ENCODE results near the gene UBE4B. TPM values are rescaled to one million over a fixed set of nuclear protein-coding genes. Genes with fewer than 3 reads are reported as not detected.
A peak's percentile ranks its signal among the peaks of the same experiment; 100 is the strongest.

UBE4B gene
- total RNA-seq, 1 experiment from 2014 or later, result 31.2 TPM

DNA sequence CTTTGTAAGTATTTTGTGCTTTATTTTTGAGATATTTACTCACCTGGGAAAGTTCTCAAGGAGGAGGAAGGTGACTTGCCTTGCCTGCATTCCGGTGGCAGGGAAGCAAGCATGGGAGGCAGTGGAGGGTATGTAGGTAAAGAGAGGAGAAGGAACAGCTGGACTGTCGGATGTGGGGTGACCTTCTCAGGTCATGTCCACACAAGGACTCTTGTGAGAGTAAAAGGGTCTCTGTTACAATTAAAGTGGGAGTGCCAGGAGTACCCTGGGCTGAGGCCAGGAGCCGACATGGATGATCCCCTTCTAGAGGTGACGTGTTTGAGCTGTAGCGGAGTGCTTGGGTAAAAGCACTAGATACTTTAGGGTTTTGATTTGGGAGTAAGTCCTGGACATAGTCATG is 25.0 kb downstream of the UBE4B start:
- BruUV-seq (replicated peaks), result no TSS peak
- Mint-ChIP-seq H3K9me3 (ENCODE audit: unreplicated experiment) (no peaks in the 10 kb centered on the region), H3K27ac (ENCODE audit: low read depth, unreplicated experiment) (peak overlapping the region; percentile 87), H3K4me3 (ENCODE audit: unreplicated experiment) (no peak overlapping the region), H3K27me3 (ENCODE audit: insufficient read depth, unreplicated experiment) (no peaks in the 10 kb centered on the region), H3K36me3 (ENCODE audit: insufficient read depth, unreplicated experiment) (peaks cover 7% of the 10 kb centered on the region), H3K4me1 (ENCODE audit: insufficient read depth, unreplicated experiment) (peaks cover 22% of the 10 kb centered on the region)
- CTCF ChIA-PET, result interaction anchor here (0.6 to 0.7 kb wide), 3 partner anchors 21 to 338 kb away, joined by 3 to 5 read pairs (median 4); no protein-coding TSS in a partner anchor
- intact Hi-C loops (cut with micrococcal nuclease), result no loop called here
- TF ChIP-seq, protein P1, sequence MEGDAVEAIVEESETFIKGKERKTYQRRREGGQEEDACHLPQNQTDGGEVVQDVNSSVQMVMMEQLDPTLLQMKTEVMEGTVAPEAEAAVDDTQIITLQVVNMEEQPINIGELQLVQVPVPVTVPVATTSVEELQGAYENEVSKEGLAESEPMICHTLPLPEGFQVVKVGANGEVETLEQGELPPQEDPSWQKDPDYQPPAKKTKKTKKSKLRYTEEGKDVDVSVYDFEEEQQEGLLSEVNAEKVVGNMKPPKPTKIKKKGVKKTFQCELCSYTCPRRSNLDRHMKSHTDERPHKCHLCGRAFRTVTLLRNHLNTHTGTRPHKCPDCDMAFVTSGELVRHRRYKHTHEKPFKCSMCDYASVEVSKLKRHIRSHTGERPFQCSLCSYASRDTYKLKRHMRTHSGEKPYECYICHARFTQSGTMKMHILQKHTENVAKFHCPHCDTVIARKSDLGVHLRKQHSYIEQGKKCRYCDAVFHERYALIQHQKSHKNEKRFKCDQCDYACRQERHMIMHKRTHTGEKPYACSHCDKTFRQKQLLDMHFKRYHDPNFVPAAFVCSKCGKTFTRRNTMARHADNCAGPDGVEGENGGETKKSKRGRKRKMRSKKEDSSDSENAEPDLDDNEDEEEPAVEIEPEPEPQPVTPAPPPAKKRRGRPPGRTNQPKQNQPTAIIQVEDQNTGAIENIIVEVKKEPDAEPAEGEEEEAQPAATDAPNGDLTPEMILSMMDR (IDR thresholded peaks at IDR 0.05; ENCODE audit: unreplicated experiment), result no peak
- DNase-seq (ENCODE audit: unreplicated experiment), result no peak
- POLR2A ChIA-PET, result interaction anchor here (1.5 to 1.9 kb wide), 2 partner anchors 10 to 24 kb away, joined by 4 to 6 read pairs; partner anchors contain the start of gene UBE4B

- BruUV-seq (replicated peaks), result no TSS peak
- H3K27ac Mint-ChIP-seq (ENCODE audit: low read depth, unreplicated experiment), result no peak overlapping the region
- no peak overlapping the region for H3K4me3 Mint-ChIP-seq (ENCODE audit: unreplicated experiment)
- H3K36me3 Mint-ChIP-seq (ENCODE audit: insufficient read depth, unreplicated experiment), result peaks cover 7% of the 10 kb centered on the region
- TF ChIP-seq, protein P1 (IDR thresholded peaks at IDR 0.05; ENCODE audit: unreplicated experiment), result no peak
- no peak for DNase-seq (ENCODE audit: unreplicated experiment)
- POLR2A ChIA-PET, result interaction anchor here (0.9 to 1.5 kb wide), 3 partner anchors 11 to 22 kb away, joined by 3 to 5 read pairs (median 4); no protein-coding TSS in a partner anchor
- intact Hi-C loops (cut with micrococcal nuclease), result no loop called here
- H3K4me1 Mint-ChIP-seq (ENCODE audit: insufficient read depth, unreplicated experiment), result peaks cover 35% of the 10 kb centered on the region
- H3K27me3 Mint-ChIP-seq (ENCODE audit: insufficient read depth, unreplicated experiment), result no peaks in the 10 kb centered on the region
- H3K9me3 Mint-ChIP-seq (ENCODE audit: unreplicated experiment), result no peaks in the 10 kb centered on the region
- CTCF ChIA-PET, result interaction anchor here (0.6 to 1.0 kb wide), 2 partner anchors 11 to 64 kb away, joined by 3 to 5 read pairs; no protein-coding TSS in a partner anchor
These were observed 26.6 kb downstream of the UBE4B start for GRCh38 chr1:10059342-10059718.

GRCh38 chr1:10060311-10061100 is 27.7 kb downstream of the UBE4B start:
- peaks cover 40% of the 10 kb centered on the region for H3K4me1 Mint-ChIP-seq (ENCODE audit: insufficient read depth, unreplicated experiment)
- BruUV-seq (replicated peaks), result no TSS peak

GRCh38 chr1:10061276-10061675 is 28.5 kb downstream of the UBE4B start:
- ChIA-PET CTCF (no interaction called here), POLR2A (interaction anchor here (1.1 kb wide), 1 partner anchor 13 kb away, joined by 5 read pairs; no protein-coding TSS in a partner anchor)
- no peak for DNase-seq (ENCODE audit: unreplicated experiment)
- Mint-ChIP-seq H3K27ac (ENCODE audit: low read depth, unreplicated experiment) (no peak overlapping the region), H3K9me3 (ENCODE audit: unreplicated experiment) (no peaks in the 10 kb centered on the region), H3K36me3 (ENCODE audit: insufficient read depth, unreplicated experiment) (no peaks in the 10 kb centered on the region), H3K27me3 (ENCODE audit: insufficient read depth, unreplicated experiment) (no peaks in the 10 kb centered on the region), H3K4me1 (ENCODE audit: insufficient read depth, unreplicated experiment) (peaks cover 34% of the 10 kb centered on the region), H3K4me3 (ENCODE audit: unreplicated experiment) (no peak overlapping the region)
- intact Hi-C loops (cut with micrococcal nuclease), result no loop called here
- no TSS peak for BruUV-seq (replicated peaks)
- TF ChIP-seq, protein P1 (IDR thresholded peaks at IDR 0.05; ENCODE audit: unreplicated experiment), result no peak

More at GRCh38 chr1:10060311-10061100, 27.7 kb downstream of the UBE4B start:
- H3K27me3 Mint-ChIP-seq (ENCODE audit: insufficient read depth, unreplicated experiment), result no peaks in the 10 kb centered on the region
- no peak overlapping the region for H3K4me3 Mint-ChIP-seq (ENCODE audit: unreplicated experiment)
- H3K9me3 Mint-ChIP-seq (ENCODE audit: unreplicated experiment), result no peaks in the 10 kb centered on the region
- intact Hi-C loops (cut with micrococcal nuclease), result no loop called here
- TF ChIP-seq, protein P1 (IDR thresholded peaks at IDR 0.05; ENCODE audit: unreplicated experiment), result no peak
- POLR2A ChIA-PET, result interaction anchor here (1.1 kb wide), 1 partner anchor 14 kb away, joined by 5 read pairs; no protein-coding TSS in a partner anchor
- no peak for DNase-seq (ENCODE audit: unreplicated experiment)
- peaks cover 2% of the 10 kb centered on the region for H3K36me3 Mint-ChIP-seq (ENCODE audit: insufficient read depth, unreplicated experiment)
- CTCF ChIA-PET, result interaction anchor here (0.7 kb wide), 1 partner anchor 827 kb away, joined by 4 read pairs; no protein-coding TSS in a partner anchor
- no peak overlapping the region for H3K27ac Mint-ChIP-seq (ENCODE audit: low read depth, unreplicated experiment)

All from MCF 10A (cell line).